ENCODE measurements around the gene ACTN1. TPM values are rescaled to one million over a fixed set of nuclear protein-coding genes. Genes with fewer than 3 reads are reported as not detected.

The ACTN1 gene
- total RNA-seq, 1 experiment from 2014 or later = 212 TPM

GRCh38 chr14:68857516-68858070 lies 121.5 kb downstream of the ACTN1 start:
- no peaks in the 10 kb centered on the region for H3K36me3 ChIP-seq (ENCODE audit: control insufficient read depth, insufficient read depth, low read length)
- intact Hi-C loops (cut with micrococcal nuclease; ENCODE audit: unreplicated experiment) = no loop called here
- no TSS peak for BruUV-seq (replicated peaks)
- ChIA-PET POLR2A (no interaction called here), CTCF (no interaction called here)
- H3K9me3 ChIP-seq (ENCODE audit: control insufficient read depth, insufficient read depth, low read depth, low read length) = no peaks in the 10 kb centered on the region
- ATAC-seq (no peak), DNase-seq (ENCODE audit: low read depth, low spot score) (no peak)
- no peaks in the 10 kb centered on the region for H3K27me3 ChIP-seq (ENCODE audit: control insufficient read depth, insufficient read depth, low read length)
- TF ChIP-seq SIN3A (IDR thresholded peaks at IDR 0.05; ENCODE audit: borderline replicate concordance, insufficient read depth, low read depth, low read length) (no peak), TCF7L2 (IDR thresholded peaks at IDR 0.05; ENCODE audit: low read depth, low read length) (no peak), POLR2AphosphoS5 (IDR thresholded peaks at IDR 0.05; ENCODE audit: low read depth, low read length) (no peak), CTCF (IDR thresholded peaks at IDR 0.05) (no peak), REST (IDR thresholded peaks at IDR 0.05; ENCODE audit: insufficient read depth in 1 of 2, low read depth in 2 of 2, low read length in 1 of 2) (no peak)
- no peaks in the 10 kb centered on the region for H3K4me1 ChIP-seq (ENCODE audit: control insufficient read depth, insufficient read depth, low read length)
- H3K4me3 ChIP-seq (ENCODE audit: low read depth in 2 of 2, low read length in 2 of 2) = no peak overlapping the region
- in situ Hi-C loops (cut with HindIII; ENCODE audit: low pct_unique_long_range_greater_than_20kb, low sequenced_read_pairs) = no loop called here
- no peak overlapping the region for H3K27ac ChIP-seq (ENCODE audit: low read length)

DNA sequence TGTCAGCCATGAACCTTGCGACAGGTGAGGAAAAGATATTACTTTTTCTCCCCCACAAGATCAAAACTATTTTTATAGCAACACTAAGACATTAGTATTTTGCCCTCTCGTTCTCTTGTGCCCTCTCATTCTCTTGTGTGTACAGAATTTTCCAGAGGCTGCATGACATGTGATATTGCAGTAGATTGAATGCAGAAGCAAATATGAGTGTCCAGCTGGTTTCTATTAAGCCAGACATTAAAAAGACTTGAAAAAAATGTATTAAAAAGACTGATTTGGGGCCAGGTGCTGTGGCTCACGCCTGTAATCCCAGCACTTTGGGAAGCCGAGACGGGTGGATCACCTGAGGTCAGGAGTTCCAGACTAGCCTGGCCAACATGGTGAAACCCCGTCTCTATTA lies 122.5 kb downstream of the ACTN1 start:
- H3K27ac ChIP-seq (ENCODE audit: low read length) = no peak overlapping the region
- no peaks in the 10 kb centered on the region for H3K4me1 ChIP-seq (ENCODE audit: control insufficient read depth, insufficient read depth, low read length)
- H3K27me3 ChIP-seq (ENCODE audit: control insufficient read depth, insufficient read depth, low read length) = no peaks in the 10 kb centered on the region
- ChIA-PET CTCF (no interaction called here), POLR2A (no interaction called here)
- H3K36me3 ChIP-seq (ENCODE audit: control insufficient read depth, insufficient read depth, low read length) = no peaks in the 10 kb centered on the region
- in situ Hi-C loops (cut with HindIII; ENCODE audit: low pct_unique_long_range_greater_than_20kb, low sequenced_read_pairs) (no loop called here), intact Hi-C loops (cut with micrococcal nuclease; ENCODE audit: unreplicated experiment) (no loop called here)
- no TSS peak for BruUV-seq (replicated peaks)
- no peak overlapping the region for H3K4me3 ChIP-seq (ENCODE audit: low read depth in 2 of 2, low read length in 2 of 2)
- no peaks in the 10 kb centered on the region for H3K9me3 ChIP-seq (ENCODE audit: control insufficient read depth, insufficient read depth, low read depth, low read length)
- TF ChIP-seq TCF7L2 (IDR thresholded peaks at IDR 0.05; ENCODE audit: low read depth, low read length) = no peak
- no peak for TF ChIP-seq REST (IDR thresholded peaks at IDR 0.05; ENCODE audit: insufficient read depth in 1 of 2, low read depth in 2 of 2, low read length in 1 of 2)
- TF ChIP-seq CTCF (IDR thresholded peaks at IDR 0.05) = no peak
- no peak for TF ChIP-seq POLR2AphosphoS5 (IDR thresholded peaks at IDR 0.05; ENCODE audit: low read depth, low read length)
- TF ChIP-seq SIN3A (IDR thresholded peaks at IDR 0.05; ENCODE audit: borderline replicate concordance, insufficient read depth, low read depth, low read length) = no peak
- ATAC-seq (no peak), DNase-seq (ENCODE audit: low read depth, low spot score) (no peak)
